ENCODE measurements around the gene GTPBP4.

DNA sequence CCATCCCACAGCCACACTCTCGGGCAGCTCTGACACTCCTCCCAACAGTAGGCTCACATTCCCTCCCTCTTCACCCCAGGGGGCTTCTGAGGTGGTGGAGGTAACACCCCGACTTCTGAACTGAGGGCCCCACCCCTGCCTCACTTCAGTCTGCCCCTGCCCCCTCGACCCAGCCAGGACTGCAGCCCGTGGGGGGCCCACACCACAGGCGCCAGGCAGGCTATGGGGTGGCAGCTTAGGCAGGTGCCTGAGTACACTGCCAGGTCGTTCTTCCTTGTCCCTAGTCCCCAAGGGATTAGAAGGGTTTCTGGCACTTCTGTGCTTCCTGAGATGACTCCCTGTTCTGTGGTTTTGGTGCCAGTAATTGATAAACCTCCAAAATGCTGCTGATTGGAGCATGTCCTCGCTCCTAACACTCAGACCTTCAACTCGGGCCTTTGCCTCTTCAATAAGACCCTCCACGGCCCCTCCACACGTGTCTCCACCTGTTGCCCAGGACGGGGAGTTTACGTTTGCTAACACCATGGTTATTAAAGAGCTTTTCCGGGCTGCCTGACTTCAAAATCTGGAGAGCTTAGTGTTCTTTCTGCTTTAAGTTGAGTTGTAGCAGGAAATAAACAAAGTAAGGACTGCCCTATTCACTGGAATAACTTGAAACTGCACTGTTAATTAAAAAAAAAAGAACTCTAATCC is 33.0 kb upstream of the GTPBP4 start:
- TF ChIP-seq, protein P1, sequence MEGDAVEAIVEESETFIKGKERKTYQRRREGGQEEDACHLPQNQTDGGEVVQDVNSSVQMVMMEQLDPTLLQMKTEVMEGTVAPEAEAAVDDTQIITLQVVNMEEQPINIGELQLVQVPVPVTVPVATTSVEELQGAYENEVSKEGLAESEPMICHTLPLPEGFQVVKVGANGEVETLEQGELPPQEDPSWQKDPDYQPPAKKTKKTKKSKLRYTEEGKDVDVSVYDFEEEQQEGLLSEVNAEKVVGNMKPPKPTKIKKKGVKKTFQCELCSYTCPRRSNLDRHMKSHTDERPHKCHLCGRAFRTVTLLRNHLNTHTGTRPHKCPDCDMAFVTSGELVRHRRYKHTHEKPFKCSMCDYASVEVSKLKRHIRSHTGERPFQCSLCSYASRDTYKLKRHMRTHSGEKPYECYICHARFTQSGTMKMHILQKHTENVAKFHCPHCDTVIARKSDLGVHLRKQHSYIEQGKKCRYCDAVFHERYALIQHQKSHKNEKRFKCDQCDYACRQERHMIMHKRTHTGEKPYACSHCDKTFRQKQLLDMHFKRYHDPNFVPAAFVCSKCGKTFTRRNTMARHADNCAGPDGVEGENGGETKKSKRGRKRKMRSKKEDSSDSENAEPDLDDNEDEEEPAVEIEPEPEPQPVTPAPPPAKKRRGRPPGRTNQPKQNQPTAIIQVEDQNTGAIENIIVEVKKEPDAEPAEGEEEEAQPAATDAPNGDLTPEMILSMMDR (IDR thresholded peaks at IDR 0.05), result no peak
- TF ChIP-seq POLR2A (IDR thresholded peaks at IDR 0.05), result no peak

Measured in right lobe of liver (tissue), 4 donors.